ENCODE results near the gene RERE. TPM values are rescaled to one million over a fixed set of nuclear protein-coding genes. Genes with fewer than 3 reads are reported as not detected.
"Not testable (repeated sequence)": the region's sequence is repeated elsewhere in the genome, so short reads cannot be mapped to it uniquely, and the experiment has no call there.

Gene RERE
- total RNA-seq, 1 experiment from 2014 or later, result 10.3 TPM

DNA sequence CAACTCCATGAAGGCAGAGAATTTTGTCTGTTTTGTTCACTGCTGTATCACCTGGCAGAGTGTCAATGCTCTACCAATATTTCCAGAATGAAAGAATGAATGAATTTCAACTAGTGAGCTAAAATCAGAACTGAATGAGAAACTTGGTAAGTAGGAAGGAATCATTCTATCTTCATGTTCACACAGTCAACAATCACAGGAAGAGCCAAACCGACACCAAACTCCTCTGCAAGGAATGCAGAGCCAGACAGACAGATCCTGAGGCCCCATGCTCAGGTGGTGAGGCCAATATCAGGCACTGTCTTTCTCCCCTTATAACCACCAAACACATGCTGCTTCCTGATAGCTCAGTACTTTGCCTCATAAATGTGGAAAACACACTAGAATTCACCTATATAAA lies 360.4 kb downstream of the RERE start:
- no peak for DNase-seq (ENCODE audit: low read depth)

GRCh38 chr1:8456308-8456912 lies 361.0 kb downstream of the RERE start:
- DNase-seq (ENCODE audit: low read depth), result peak; percentile 62

DNA sequence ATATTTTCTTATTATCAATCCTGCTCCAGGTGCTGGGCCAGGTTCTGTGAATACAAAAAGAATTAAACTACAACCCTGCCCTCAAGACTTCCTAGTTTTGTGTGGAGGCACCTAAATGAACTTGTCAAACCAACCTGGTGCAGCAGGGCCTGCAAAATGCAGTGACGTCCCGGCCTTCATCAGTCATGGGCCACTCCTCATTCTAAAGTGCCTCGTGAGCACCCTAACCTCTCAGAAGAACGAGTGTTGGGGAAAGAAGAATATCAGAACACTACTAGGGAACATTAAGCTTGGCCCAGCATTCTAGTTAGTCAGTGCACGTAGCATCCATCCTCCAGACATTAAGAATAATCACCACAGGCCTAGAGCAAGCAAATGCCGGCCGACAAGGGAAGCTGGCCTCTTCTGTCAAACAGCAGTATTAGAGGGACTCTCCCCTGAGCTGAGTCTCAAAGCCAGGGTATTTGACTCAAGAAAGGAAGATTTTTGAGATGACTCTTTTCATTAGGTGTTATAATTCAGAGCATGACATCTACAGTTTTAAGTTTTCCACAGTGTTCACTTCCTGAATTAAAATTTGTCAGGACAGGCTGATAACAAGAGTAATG lies 361.6 kb downstream of the RERE start:
- no peak for DNase-seq (ENCODE audit: low read depth)

DNA sequence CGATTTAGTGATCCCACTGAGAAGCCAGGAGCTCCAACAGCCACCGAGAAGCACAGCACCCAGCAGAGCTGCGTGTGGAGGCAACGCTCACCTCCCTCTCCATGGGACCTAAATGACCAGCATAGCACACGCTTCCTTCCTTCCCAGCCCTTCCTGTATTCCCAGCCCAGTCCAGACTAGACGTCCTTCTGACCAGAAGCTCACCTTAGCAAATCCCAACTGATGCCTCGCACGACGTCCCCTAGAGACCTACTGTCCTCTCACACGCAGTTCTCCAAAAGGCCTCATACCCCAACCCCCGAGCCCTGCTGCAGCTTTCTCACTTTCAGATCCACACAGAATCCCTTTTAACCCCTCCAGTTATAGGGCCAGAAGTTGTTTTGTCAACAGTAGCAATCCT lies 367.1 kb downstream of the RERE start:
- DNase-seq (ENCODE audit: low read depth), result no peak

DNA sequence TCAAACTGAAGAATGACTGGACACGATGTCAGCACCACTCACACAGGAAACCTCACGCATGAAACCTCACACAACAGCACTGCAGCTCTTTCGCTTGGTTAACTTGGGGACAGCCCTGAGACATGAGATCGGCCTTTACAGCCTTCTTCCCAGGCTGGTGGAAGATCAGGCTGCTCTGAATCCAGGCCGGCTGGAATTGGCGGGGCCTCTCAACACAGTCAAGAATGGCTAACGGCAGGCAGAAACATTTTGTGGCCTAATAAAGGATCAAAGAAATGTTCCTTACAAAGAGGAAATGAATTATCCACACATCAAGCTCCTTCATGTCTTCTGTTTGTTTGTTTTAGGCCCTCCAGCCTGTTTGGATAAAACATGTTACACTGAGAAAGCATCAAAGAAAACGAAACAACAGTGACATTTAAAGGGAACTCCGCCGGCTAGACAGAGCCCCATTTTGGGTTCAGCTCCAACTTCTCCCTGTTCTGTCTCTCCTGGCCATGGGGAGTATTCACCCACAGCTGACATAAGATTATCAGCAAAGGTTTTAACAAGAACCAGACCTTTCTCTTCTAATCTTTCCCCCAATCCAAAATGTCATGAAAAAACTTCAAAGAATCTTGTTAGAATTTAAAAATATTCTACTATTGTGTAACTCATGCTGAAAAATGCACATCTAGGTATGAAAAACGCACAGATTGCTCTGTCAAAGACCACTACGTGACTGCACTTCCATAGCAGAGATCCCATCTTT lies 368.4 kb downstream of the RERE start:
- DNase-seq (ENCODE audit: low read depth), result peak; percentile 43

- not testable (repeated sequence) for DNase-seq (ENCODE audit: low read depth)
Measured at GRCh38 chr1:8448505-8448904, 368.9 kb downstream of the RERE start.

- DNase-seq (ENCODE audit: low read depth), result no peak
Measured at GRCh38 chr1:8447616-8448150, 369.8 kb downstream of the RERE start.

DNA sequence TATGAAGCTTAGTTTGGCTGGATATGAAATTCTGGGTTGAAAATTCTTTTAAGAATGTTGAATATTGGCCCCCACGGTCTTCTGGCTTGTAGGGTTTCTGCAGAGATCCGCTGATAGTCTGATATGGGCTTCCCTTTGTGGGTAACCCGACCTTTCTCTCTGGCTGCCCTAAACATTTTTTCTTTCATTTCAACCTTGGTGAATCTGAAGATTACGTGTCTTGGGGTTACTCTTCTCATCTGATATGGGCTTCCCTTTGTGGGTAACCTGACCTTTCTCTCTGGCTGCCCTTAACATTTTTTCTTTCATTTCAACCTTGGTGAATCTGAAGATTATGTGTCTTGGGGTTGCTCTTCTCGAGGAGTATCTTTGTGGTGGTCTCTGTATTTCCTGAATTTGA lies 371.3 kb downstream of the RERE start:
- not testable (repeated sequence) for DNase-seq (ENCODE audit: low read depth)

DNA sequence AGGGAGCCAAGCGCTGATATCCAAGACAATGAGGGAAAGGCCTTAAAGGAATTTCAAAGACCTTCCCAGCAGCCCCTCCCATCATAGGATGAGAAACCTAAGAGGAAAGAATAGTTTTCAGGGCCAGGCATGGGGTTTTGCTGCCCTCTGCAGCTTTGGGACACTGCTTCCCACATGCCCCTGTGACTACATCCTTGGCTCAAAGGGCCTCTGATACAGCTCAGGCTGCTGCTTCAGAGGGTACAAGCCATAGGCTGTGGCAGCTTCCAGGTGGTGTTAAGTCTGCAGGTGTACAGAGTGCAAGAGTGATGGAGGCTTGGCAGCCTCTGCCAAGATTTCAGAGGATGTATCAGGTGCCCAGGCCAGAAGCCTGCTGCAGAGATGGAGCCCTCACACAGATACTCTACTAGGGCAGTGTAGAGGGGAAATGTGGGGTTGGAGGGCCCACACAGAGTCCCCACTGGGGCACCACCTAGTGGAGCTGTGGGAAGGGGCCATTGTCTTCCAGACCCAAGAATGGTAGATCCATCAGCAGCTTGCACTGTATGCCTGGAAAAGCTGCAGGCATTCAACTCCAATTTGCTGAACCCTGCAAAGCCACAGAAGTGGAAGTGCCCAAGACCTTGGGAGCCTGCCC lies 373.8 kb downstream of the RERE start:
- DNase-seq (ENCODE audit: low read depth), result no peak

- DNase-seq (ENCODE audit: low read depth), result no peak
Measured at GRCh38 chr1:8441426-8441825, 376.0 kb downstream of the RERE start.

GRCh38 chr1:8439015-8439702 lies 378.3 kb downstream of the RERE start:
- DNase-seq (ENCODE audit: low read depth), result peak; percentile 84

DNA sequence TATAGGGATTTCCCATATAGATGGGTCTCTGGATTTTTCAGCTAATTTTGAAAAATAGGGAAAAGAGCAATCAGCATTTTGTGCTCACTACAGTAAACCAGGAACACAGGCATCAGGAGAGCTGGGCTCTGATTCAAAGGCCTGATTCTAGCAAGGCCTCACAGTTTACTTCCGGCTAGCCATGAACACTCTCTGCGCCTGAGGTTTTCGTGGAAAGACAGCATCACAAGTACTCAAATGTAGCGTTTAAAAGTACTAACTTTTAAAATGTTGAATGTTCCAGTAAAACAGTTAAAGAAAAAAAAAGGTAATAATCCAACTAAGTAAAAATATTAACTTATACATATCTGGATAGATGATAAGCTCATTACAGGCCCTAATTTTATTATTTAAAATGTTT lies 379.0 kb downstream of the RERE start:
- no peak for DNase-seq (ENCODE audit: low read depth)

- no peak for DNase-seq (ENCODE audit: low read depth)
Measured at GRCh38 chr1:8437347-8437746, 380.1 kb downstream of the RERE start.

- no peak for DNase-seq (ENCODE audit: low read depth)
Measured at GRCh38 chr1:8435569-8436071, 381.8 kb downstream of the RERE start.

DNA sequence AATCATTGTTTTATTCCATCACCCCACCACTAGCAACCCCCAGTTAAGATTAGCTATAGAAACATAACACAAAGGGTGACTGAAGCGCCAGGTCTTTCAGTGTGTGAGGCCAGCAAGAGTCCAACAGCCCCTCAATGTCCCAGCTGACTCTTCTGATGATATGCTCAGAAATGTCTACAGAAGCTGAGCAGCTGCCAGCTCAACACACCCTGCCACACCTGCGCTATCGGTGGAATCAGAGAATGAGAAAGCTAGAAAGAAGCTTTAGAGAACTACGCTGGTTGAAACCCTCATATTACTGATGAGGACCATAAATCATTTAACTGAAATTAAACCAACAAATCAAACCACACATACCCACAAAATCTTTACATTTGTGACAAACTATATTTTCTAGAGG lies 383.3 kb downstream of the RERE start:
- no peak for DNase-seq (ENCODE audit: low read depth)

- no peak for DNase-seq (ENCODE audit: low read depth)
Measured at GRCh38 chr1:8431784-8432183, 385.7 kb downstream of the RERE start.

DNA sequence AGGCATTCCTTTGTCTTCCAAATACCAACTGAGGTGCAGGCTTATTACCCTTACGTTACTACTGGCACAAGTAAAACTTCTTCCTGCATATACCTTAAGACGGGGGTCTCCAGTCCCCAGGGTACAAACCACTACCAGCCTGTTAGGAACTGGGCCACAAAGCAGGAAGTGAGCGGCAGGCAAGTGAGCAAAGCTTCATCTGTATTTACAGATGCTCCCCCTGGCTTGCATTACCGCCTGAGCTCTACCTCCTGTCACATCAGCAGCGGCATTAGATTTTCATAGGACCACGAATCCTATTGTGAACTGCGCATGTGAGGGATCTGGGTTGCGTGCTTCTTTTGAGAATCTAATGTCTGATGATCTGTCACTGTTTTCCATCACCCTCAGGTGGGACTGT lies 386.4 kb downstream of the RERE start:
- no peak for DNase-seq (ENCODE audit: low read depth)

- no peak for DNase-seq (ENCODE audit: low read depth)
Measured at GRCh38 chr1:8430476-8430875, 387.0 kb downstream of the RERE start.

DNA sequence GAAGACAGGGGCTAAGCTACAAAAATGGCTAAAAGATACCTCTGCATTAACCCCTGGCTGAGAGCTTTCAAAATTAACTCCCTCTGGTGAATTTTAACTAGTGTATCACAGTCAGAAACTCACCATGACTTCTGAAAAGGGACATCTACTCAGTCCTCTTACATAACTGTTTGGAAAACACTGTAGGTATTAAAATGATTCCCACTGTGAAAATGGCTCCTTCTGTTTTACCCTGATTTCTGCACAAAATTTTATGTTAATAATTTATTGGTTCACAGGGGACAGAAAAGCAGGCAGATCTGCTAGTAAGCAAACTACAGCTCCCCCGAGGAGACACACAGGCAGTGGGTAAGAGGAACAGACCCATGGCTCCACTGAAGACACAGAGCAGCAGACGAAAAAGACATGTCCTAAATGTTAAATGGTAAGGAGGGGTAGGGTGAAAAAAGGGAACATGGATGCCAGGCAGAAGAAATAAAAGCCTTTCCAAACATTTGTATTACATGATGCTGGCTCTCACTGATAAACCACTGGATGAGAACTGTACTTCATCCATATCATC lies 387.8 kb downstream of the RERE start:
- DNase-seq (ENCODE audit: low read depth), result no peak

DNA sequence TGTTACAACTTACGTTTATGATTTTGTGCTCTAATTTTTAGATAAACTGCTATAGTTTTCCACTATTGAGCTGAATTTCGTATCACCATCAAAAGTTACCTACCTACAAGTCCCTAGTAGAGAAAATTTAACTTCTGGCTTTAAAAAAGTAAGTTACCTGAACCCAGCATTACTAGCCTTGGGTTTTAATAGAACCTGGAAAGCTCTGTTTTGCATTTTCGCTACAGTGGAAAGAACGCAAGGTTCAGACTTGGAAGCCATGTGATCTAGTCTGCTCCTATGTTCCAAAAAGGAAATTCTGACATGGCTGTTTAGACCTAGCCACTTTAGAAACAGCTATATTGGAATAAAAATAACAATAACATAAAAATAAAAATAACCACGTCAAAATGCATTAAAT lies 389.0 kb downstream of the RERE start:
- no peak for DNase-seq (ENCODE audit: low read depth)

- DNase-seq (ENCODE audit: low read depth), result no peak
Measured at GRCh38 chr1:8427986-8428385, 389.5 kb downstream of the RERE start.

All from RPMI7951 (cell line).